ENCODE data around the gene JUP.

DNA sequence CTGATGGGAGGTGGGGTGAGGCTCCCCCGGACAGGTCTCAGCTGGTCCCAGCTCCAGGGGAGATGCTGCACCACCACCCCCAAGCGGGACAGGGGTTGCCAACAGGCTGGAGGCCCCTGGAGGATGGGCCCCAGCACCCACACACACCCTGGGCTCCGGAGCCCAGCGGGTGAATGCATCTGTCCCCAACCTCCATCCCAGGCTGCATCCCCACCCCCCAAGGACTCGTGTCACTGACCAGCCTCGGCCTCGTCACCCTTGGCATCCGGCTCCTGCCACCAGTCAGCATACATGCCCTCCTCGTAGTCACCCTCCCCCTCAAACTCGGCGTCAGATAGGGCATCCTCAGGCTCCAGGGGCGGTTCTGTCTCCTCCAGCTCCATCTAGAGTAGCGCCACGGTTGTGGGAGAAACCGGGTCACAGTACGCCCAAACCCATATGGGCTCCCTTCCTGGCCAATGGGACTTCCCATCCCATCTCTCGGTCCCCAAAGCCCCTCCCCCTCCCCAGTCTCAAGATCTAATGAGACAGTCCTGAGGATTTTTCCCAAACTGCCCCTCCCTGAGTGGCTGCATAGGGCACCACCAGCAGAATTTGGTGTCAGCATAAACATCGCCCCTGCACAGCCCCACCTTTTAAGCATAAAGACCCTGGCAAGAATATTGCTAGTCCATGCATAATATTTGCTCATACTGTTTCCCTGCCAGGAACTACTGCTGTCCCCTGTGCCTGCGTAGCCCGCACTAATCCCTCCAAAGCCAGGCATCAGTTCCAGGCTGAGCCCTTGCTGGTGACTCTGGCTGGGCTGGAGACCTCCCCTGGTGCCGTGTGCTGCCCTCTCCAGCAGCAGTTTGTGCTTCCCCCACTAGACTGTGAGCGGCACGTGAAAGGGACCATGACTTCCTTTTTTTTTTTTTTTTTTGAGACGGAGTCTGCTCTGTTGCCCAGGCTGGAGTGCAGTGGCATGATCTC, 16.8 kb upstream of the JUP start:
- TF ChIP-seq, protein P1, sequence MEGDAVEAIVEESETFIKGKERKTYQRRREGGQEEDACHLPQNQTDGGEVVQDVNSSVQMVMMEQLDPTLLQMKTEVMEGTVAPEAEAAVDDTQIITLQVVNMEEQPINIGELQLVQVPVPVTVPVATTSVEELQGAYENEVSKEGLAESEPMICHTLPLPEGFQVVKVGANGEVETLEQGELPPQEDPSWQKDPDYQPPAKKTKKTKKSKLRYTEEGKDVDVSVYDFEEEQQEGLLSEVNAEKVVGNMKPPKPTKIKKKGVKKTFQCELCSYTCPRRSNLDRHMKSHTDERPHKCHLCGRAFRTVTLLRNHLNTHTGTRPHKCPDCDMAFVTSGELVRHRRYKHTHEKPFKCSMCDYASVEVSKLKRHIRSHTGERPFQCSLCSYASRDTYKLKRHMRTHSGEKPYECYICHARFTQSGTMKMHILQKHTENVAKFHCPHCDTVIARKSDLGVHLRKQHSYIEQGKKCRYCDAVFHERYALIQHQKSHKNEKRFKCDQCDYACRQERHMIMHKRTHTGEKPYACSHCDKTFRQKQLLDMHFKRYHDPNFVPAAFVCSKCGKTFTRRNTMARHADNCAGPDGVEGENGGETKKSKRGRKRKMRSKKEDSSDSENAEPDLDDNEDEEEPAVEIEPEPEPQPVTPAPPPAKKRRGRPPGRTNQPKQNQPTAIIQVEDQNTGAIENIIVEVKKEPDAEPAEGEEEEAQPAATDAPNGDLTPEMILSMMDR (IDR thresholded peaks at IDR 0.05; ENCODE audit: insufficient read depth, low read length, poor library complexity, severe bottlenecking): no peak
- no peak for TF ChIP-seq EZH2phosphoT487 (conservative IDR thresholded peaks at IDR 0.05; ENCODE audit: low read length)

Measured in SU-DHL-6 (cell line).